Activated naive CD4-positive, alpha-beta T cell treated with anti-CD3 and anti-CD28 coated beads, Interleukin-2, amount 50 U/mL, for 24 hours (primary cell): ENCODE measurements around the gene EMID1.

Experiments used
- H3K27ac Mint-ChIP-seq: one replicate; pipeline ENCODE4 v1.8.0; 2021; ENCODE audit warnings: mild to moderate bottlenecking, mixed read lengths
- H3K27me3 Mint-ChIP-seq: one replicate; pipeline ENCODE4 v1.8.0; 2021; ENCODE audit warnings: mixed read lengths
- H3K36me3 Mint-ChIP-seq: one replicate; pipeline ENCODE4 v1.8.0; 2021; ENCODE audit warnings: mixed read lengths
- H3K4me1 Mint-ChIP-seq: one replicate; pipeline ENCODE4 v1.8.0; 2021; ENCODE audit warnings: mixed read lengths
- H3K4me3 Mint-ChIP-seq: one replicate; pipeline ENCODE4 v1.8.0; 2021; ENCODE audit warnings: mild to moderate bottlenecking, mixed read lengths
- H3K9me3 Mint-ChIP-seq: one replicate; pipeline ENCODE4 v1.8.0; 2021; ENCODE audit warnings: mixed read lengths

EMID1 gene

DNA sequence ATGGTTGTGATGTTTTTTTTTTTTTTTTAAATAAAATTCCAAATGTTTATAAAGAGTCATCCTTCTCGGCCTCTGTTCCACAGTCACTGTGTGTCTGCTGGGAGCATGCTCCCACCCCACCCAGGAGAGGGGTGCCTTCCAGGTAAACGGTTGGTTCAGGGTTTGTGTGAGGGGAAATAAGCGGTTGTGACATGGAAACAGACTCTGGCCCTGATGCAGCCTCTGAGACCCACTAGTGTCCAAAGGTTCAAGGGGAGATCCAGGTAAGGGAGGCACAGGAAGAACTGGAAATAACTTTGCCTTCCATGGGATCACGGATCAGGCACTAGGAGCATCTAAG is 94.7 kb downstream of the EMID1 start:
- Mint-ChIP-seq H3K36me3 (peaks cover 22% of the 10 kb centered on the region), H3K27me3 (peaks cover 4% of the 10 kb centered on the region), H3K4me3 (no peak overlapping the region), H3K4me1 (no peaks in the 10 kb centered on the region), H3K9me3 (no peaks in the 10 kb centered on the region), H3K27ac (no peak overlapping the region)

DNA sequence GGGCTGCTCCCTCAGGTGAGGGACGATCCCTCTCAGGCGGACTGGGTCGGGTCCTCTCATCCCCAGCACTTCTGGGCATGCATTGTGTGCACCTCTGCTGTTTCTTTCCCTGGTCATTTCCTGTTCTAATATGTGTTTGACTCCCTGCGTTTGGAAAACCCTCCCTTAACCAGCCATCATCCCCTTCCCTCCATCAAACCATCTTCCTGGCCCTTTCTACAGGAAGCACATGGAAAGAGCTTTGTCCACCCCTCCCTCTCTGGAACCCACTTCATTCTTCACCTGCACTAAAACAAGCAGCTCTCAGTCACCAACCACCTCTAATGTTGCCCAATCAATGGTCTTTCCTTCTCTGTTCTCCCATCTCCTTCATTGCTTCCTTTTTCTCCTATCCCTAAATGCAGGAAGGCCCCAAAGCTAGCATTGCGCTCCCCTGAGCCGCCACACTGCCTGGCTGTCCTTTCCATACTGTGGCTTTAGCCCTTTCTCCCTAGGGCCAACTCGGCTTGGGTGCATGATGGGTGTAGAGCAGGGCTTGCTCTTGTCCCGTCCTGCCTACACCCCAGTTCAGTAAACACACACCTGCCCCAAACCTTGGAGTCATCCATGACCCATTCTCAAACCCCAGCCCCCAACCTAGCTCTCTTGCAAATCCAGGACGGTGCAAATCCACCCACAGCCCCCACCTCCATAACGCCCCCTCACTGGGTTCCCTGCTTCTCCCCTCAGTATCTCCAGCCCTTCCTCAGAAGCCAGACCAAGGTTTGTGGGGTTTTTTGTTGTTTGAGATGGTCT is 95.3 kb downstream of the EMID1 start:
- Mint-ChIP-seq H3K27me3 (peaks cover 6% of the 10 kb centered on the region), H3K9me3 (no peaks in the 10 kb centered on the region), H3K4me3 (no peak overlapping the region), H3K36me3 (peaks cover 19% of the 10 kb centered on the region), H3K27ac (peak overlapping the region; percentile 57), H3K4me1 (peaks cover 3% of the 10 kb centered on the region)

DNA sequence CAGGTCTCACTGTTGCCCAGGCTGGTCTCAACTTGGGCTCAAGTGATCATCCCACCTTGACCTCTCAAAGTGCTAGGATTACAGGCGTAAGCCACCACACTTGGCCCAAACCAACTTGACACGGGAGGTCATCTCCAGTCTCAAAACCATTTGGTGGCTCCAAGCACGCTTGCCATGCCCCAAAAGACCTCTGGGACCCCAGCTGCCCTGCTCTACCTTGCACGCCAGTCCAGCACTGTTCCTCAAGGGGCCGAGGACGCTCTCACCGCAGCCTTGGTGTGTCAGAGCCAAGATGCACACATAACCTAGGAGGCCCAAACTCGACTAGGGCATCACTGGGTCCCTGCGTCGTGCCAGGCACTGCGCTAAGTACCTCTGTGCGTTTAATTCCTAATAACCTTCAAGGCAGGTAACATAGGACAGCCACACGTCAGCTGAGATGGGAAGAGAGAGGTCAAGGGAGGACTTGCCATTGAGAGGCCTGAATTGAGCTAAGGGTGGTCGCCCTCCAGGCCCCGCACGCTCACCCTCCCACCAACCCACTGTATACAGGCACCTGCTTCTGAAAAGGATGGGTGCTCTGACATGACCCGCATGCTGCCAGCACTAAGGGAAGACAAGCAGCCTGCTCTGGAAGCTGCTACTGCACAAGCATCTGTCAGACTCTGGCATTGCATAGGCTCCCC is 96.2 kb downstream of the EMID1 start:
- H3K9me3 Mint-ChIP-seq: no peaks in the 10 kb centered on the region
- peaks cover 6% of the 10 kb centered on the region for H3K27me3 Mint-ChIP-seq
- H3K4me1 Mint-ChIP-seq: peaks cover 7% of the 10 kb centered on the region
- peaks cover 19% of the 10 kb centered on the region for H3K36me3 Mint-ChIP-seq
- no peak overlapping the region for H3K4me3 Mint-ChIP-seq
- peak overlapping the region; percentile 57 for H3K27ac Mint-ChIP-seq

DNA sequence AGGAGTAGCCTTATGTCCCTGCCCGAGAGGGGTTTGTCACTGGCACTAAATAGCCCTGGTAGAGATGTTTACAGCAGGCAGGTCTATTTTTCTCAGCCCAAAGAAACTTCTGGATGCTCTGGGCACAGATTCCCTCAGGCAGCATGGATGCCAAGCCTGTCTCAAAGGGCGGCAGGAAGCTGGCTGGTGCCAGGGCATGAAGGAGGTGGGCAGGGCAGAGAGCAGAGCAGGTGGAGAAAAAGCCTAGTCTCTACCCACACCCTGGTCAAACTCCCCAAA is 96.6 kb downstream of the EMID1 start:
- H3K9me3 Mint-ChIP-seq: no peaks in the 10 kb centered on the region
- no peak overlapping the region for H3K4me3 Mint-ChIP-seq
- peaks cover 7% of the 10 kb centered on the region for H3K4me1 Mint-ChIP-seq
- H3K36me3 Mint-ChIP-seq: peaks cover 19% of the 10 kb centered on the region
- H3K27ac Mint-ChIP-seq: no peak overlapping the region
- peaks cover 7% of the 10 kb centered on the region for H3K27me3 Mint-ChIP-seq

- Mint-ChIP-seq H3K9me3 (no peaks in the 10 kb centered on the region), H3K4me3 (no peak overlapping the region), H3K27me3 (peaks cover 8% of the 10 kb centered on the region), H3K27ac (no peak overlapping the region), H3K36me3 (peaks cover 15% of the 10 kb centered on the region), H3K4me1 (peaks cover 7% of the 10 kb centered on the region)
These were observed 97.2 kb downstream of the EMID1 start for GRCh38 chr22:29302681-29303465.

DNA sequence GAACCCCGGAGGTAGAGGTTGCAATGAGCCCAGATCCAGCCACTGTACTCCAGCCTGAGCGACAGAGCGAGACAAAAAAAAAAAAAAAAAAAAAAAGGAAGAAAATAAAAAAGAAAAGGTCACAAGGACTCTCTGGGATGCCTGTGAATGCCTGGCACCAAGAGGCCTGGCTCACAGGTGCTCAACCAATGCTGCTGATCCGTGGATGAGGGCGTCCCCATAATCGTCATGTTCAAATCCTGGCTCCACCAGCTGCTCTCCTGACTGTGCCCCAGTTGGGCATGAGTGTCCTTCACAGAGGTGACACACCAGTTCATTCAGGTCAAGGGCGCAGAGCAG is 100.1 kb downstream of the EMID1 start:
- peaks cover 8% of the 10 kb centered on the region for H3K27me3 Mint-ChIP-seq
- H3K4me1 Mint-ChIP-seq: peaks cover 7% of the 10 kb centered on the region
- H3K27ac Mint-ChIP-seq: no peak overlapping the region
- no peaks in the 10 kb centered on the region for H3K9me3 Mint-ChIP-seq
- peak overlapping the region; percentile 70 for H3K4me3 Mint-ChIP-seq
- peaks cover 4% of the 10 kb centered on the region for H3K36me3 Mint-ChIP-seq

DNA sequence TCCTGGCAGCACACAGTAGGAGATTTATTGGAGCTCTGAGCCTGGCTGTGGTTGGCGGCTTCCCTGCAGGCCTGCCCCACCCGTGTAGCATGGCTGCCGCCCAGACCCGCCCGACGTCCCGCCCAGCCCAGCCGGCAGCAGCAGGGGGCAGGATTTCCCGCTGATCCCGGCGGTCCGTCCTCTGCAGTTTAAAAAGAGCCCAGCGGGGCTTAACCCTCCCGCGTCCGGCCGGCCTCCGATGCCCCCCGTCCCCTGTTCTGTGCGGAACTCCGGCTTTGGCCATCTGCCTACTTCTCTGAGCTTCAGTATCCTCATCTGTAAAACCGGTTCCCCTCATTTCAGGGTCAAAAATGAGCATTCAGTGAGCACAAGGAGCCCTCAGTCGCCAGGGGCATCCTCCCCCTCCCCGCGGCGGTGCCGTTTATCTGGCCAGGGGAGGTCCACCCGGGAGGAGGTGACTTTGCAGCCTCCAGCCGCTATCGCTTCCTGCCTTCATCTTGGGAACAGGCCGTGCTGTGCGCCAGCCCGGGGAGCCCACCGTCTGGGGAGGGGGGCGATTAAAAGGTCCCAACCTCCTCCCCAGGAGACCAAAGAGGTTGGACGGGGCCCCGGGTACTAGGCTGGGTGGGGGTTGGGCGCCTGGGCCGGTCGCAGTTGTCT is 100.6 kb downstream of the EMID1 start, which contains the start of gene GAS2L1:
Gene GAS2L1, plus strand, starts transcription at position 476 of the 660 bp plus-strand sequence. CDS start 1,456 bp downstream, outside the sequence.
- no peak within 1 kb of the TSS for H3K27ac Mint-ChIP-seq
- peaks cover 8% of the 10 kb centered on the region for H3K27me3 Mint-ChIP-seq
- no peaks in the 10 kb centered on the region for H3K9me3 Mint-ChIP-seq
- H3K4me1 Mint-ChIP-seq: peaks cover 7% of the 10 kb centered on the region
- H3K36me3 Mint-ChIP-seq: no peaks in the 10 kb centered on the region
- H3K4me3 Mint-ChIP-seq: peak within 1 kb of the TSS; percentile 89

- Mint-ChIP-seq H3K36me3 (no peaks in the 10 kb centered on the region), H3K4me3 (peak overlapping the region; percentile 89), H3K27ac (no peak overlapping the region), H3K27me3 (peaks cover 9% of the 10 kb centered on the region), H3K9me3 (no peaks in the 10 kb centered on the region), H3K4me1 (peaks cover 7% of the 10 kb centered on the region)
These were observed 101.3 kb downstream of the EMID1 start for GRCh38 chr22:29306835-29307595.

- H3K27me3 Mint-ChIP-seq: peaks cover 14% of the 10 kb centered on the region
- H3K36me3 Mint-ChIP-seq: no peaks in the 10 kb centered on the region
- no peak overlapping the region for H3K27ac Mint-ChIP-seq
- H3K9me3 Mint-ChIP-seq: no peaks in the 10 kb centered on the region
- H3K4me1 Mint-ChIP-seq: peaks cover 9% of the 10 kb centered on the region
- peak overlapping the region; percentile 89 for H3K4me3 Mint-ChIP-seq
These were observed 102.0 kb downstream of the EMID1 start for GRCh38 chr22:29307596-29308147.

- Mint-ChIP-seq H3K4me1 (peaks cover 15% of the 10 kb centered on the region), H3K9me3 (no peaks in the 10 kb centered on the region), H3K4me3 (no peak overlapping the region), H3K27ac (no peak overlapping the region), H3K36me3 (no peaks in the 10 kb centered on the region), H3K27me3 (peaks cover 19% of the 10 kb centered on the region)
These were observed 102.6 kb downstream of the EMID1 start for GRCh38 chr22:29308148-29308790.

DNA sequence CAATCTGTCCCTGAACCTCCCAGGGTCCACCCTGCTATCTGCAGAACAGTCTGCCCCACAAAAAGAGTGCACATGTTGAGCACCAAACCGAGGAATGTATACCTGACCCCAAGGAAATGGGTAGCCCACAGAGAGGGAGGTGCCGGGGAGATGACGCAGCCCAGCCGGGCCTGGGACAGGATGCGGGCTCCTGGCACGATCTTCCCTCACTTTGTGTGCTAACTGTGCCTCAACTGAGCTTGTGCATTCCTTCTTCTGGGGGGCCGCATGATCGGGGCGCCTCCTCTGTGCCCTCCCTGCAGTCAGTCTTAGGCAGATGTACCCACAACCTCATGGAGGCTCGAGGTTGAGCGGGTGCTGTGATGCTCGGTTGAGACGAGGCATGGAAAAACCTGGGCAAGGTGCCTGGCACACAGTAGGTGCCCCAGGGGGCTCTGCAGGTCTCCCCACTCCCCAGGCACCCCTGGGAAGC is 103.1 kb downstream of the EMID1 start:
- no peaks in the 10 kb centered on the region for H3K9me3 Mint-ChIP-seq
- H3K4me3 Mint-ChIP-seq: no peak overlapping the region
- H3K4me1 Mint-ChIP-seq: peaks cover 17% of the 10 kb centered on the region
- H3K27ac Mint-ChIP-seq: no peak overlapping the region
- H3K27me3 Mint-ChIP-seq: peaks cover 23% of the 10 kb centered on the region
- no peaks in the 10 kb centered on the region for H3K36me3 Mint-ChIP-seq
